Measurements from ENCODE around the gene GRAMD1A. TPM values are rescaled to one million over a fixed set of nuclear protein-coding genes. Genes with fewer than 3 reads are reported as not detected.

Gene GRAMD1A
- total and polyA plus RNA-seq, 2 of the 8 experiments (the other 6 are each of a cell fraction or from before 2014, with no cell fraction given): 113 to 154 TPM

GRCh38 chr19:35069696-35070095 is 69.6 kb downstream of the GRAMD1A start:
- H2AK5ac ChIP-seq (ENCODE audit: low read depth, low read length): no peak overlapping the region; the same call in 1 of the 2 replicates
- H2BK15ac ChIP-seq (ENCODE audit: low read length): no peak overlapping the region; the same call in 1 of the 2 replicates
- no peaks in the 10 kb centered on the region for H3K36me3 ChIP-seq (ENCODE audit: control insufficient read depth in 2 of 4, insufficient read depth in 4 of 4, low read length in 3 of 4)
- H3K4me2 ChIP-seq (ENCODE audit: insufficient read depth in 1 of 2, low read depth in 2 of 2, low read length in 2 of 2): no peak overlapping the region
- H3K27ac ChIP-seq (ENCODE audit: low read depth, low read length): no peak overlapping the region
- H2AFZ ChIP-seq (ENCODE audit: low read length): no peak overlapping the region
- peak overlapping the region; percentile 98; the same call in 1 of the 2 replicates for H2BK5ac ChIP-seq (ENCODE audit: low read depth, low read length)
- H3K4ac ChIP-seq (replicated peaks; ENCODE audit: insufficient read length, low read depth, low read length): no peak overlapping the region
- H3K4me1 ChIP-seq (replicated peaks in 1 of 4; ENCODE audit: control insufficient read depth in 3 of 4, insufficient read depth in 4 of 4, low read length in 3 of 4): peaks cover 3 to 13% (median 11%) of the 10 kb centered on the region in 4 experiments
- no peak overlapping the region for H4K8ac ChIP-seq (ENCODE audit: extremely low read depth, insufficient read depth, low read length)
- H3K9ac ChIP-seq (replicated peaks in 1 of 4; ENCODE audit: extremely low read depth in 1 of 4, low read depth in 3 of 4, low read length in 3 of 4): no peak overlapping the region
- peak overlapping the region; percentile 98 for H4K91ac ChIP-seq (replicated peaks; ENCODE audit: insufficient read length, low read length)
- CTCF ChIA-PET (ENCODE audit: partially characterized antibody): interaction anchor here (0.6 to 3.4 kb wide), 15 partner anchors 11 to 268 kb away, joined by 3 to 24 read pairs (median 7); partner anchors contain the start of genes FXYD3, FXYD7 and LGI4
- peak overlapping the region; percentile 94 for H2BK120ac ChIP-seq (replicated peaks; ENCODE audit: low read depth, low read length)
- H2BK12ac ChIP-seq (ENCODE audit: low read depth, low read length): peak overlapping the region; percentile 78; the same call in 1 of the 2 replicates
- H3K27me3 ChIP-seq (replicated peaks in 1 of 4; ENCODE audit: control insufficient read depth in 3 of 4, extremely low read depth in 1 of 4, insufficient read depth in 3 of 4, low read length in 3 of 4): no peaks in the 10 kb centered on the region
- H4K20me1 ChIP-seq (replicated peaks in 1 of 2; ENCODE audit: control insufficient read depth in 1 of 2, insufficient read depth in 2 of 2, low read length in 2 of 2): no peaks in the 10 kb centered on the region
- FAIRE-seq (no peak), DNase-seq (ENCODE audit: low read depth in 1 of 2, low spot score in 2 of 2) (no peak)
- H3K56ac ChIP-seq (replicated peaks; ENCODE audit: insufficient read length, low read depth, low read length): no peak overlapping the region
- H3K23me2 ChIP-seq (ENCODE audit: low read depth, low read length): no peaks in the 10 kb centered on the region; the same call in 1 of the 2 replicates
- 88% methylated on average over 1 of the region's 1 CpG; no CpG with 5 or more reads in 1 of the 2 experiments for WGBS, 2 experiments (ENCODE audit: extremely low coverage in 1 of 2, insufficient coverage in 1 of 2, insufficient read length in 1 of 2, insufficient replicate concordance in 2 of 2, low coverage in 1 of 2, low lambda C conversion rate in 2 of 2, missing lambda C conversion rate in 1 of 2)
- TF ChIP-seq NANOG (IDR thresholded peaks at IDR 0.05; ENCODE audit: insufficient read depth, low read depth, low read length, poor library complexity, severe bottlenecking) (no peak), SIX5 (IDR thresholded peaks at IDR 0.05; ENCODE audit: low read depth, low read length) (no peak), SIN3A (conservative IDR thresholded peaks at IDR 0.05 in 1 of 2, IDR thresholded peaks at IDR 0.05 in 1 of 2; ENCODE audit: low read depth in 1 of 2, low read length in 2 of 2) (no peak), KDM5A (IDR thresholded peaks at IDR 0.05; ENCODE audit: low read length) (no peak), MAX (IDR thresholded peaks at IDR 0.05) (no peak), SUZ12 (IDR thresholded peaks at IDR 0.05; ENCODE audit: low read length) (no peak), MAFK (IDR thresholded peaks at IDR 0.05; ENCODE audit: low read depth, low read length) (no peak), CBX8 (IDR thresholded peaks at IDR 0.05; ENCODE audit: borderline replicate concordance, low read depth, low read length) (no peak)
- POLR2A ChIA-PET (ENCODE audit: partially characterized antibody): interaction anchor here (0.7 to 1.1 kb wide), 5 partner anchors 22 to 144 kb away, joined by 3 to 5 read pairs (median 3); no protein-coding TSS in a partner anchor
- H3K14ac ChIP-seq (ENCODE audit: insufficient read length): no peak overlapping the region
- H3K79me2 ChIP-seq (ENCODE audit: control insufficient read depth in 1 of 2, insufficient read depth in 2 of 2, low read length in 2 of 2): no peaks in the 10 kb centered on the region
- H4K5ac ChIP-seq (ENCODE audit: insufficient read length, low read depth, low read length): peak overlapping the region; percentile 63
- H3K79me1 ChIP-seq (ENCODE audit: low read depth, low read length): no peaks in the 10 kb centered on the region
- no peak overlapping the region for H3K4me3 ChIP-seq (ENCODE audit: extremely low read depth in 1 of 4, insufficient read depth in 2 of 4, low read depth in 3 of 4, low read length in 4 of 4)
- peak overlapping the region; percentile 83; the same call in 1 of the 2 replicates for H3K18ac ChIP-seq (ENCODE audit: extremely low read depth, low read length)
- H2BK20ac ChIP-seq (ENCODE audit: low read length): 0 out of 2 replicates have a peak overlapping the region, but pooled peaks have one; percentile 92
- peaks cover 3 to 4% of the 10 kb centered on the region in 2 experiments; a peak in 3 of 4 replicates for H3K9me3 ChIP-seq (ENCODE audit: insufficient read depth in 2 of 2, low read depth in 1 of 2, low read length in 1 of 2)
- H3K23ac ChIP-seq (ENCODE audit: insufficient read length): no peak overlapping the region

Data from H1 (cell line).